ENCODE data around the gene ZDHHC20. TPM values are rescaled to one million over a fixed set of nuclear protein-coding genes. Genes with fewer than 3 reads are reported as not detected.

ZDHHC20 gene
- total RNA-seq, 4 donors from 2014 or later, result 14.6 to 29.2 (median 23.1) TPM

- Histone ChIP-seq H3K4me3 (no peak overlapping the region), H3K27me3 (no peaks in the 10 kb centered on the region), H3K36me3 (no peaks in the 10 kb centered on the region), H3K9me3 (no peaks in the 10 kb centered on the region), H3K4me1 (no peaks in the 10 kb centered on the region), H3K27ac (no peak overlapping the region)
- DNase-seq (no peak), ATAC-seq (no peak)
- in situ Hi-C loops (cut with MboI; ENCODE audit: low sequenced_read_pairs in 4 of 4), result no loop called here
- intact Hi-C loops (cut with DNase I; ENCODE audit: low total_unique reads), result no loop called here
- no peak for TF ChIP-seq POLR2A (IDR thresholded peaks at IDR 0.05)
- no peak for TF ChIP-seq CTCF (IDR thresholded peaks at IDR 0.05 in 4 of 5, conservative IDR thresholded peaks at IDR 0.05 in 1 of 5)
Observed at GRCh38 chr13:21362741-21363140, 96.4 kb downstream of the ZDHHC20 start.

- H3K27me3 ChIP-seq, result no peaks in the 10 kb centered on the region
- in situ Hi-C loops (cut with MboI; ENCODE audit: low sequenced_read_pairs in 4 of 4) (no loop called here), intact Hi-C loops (cut with DNase I; ENCODE audit: low total_unique reads) (no loop called here)
- DNase-seq, result no peak
- no peak overlapping the region for H3K27ac ChIP-seq
- TF ChIP-seq CTCF (IDR thresholded peaks at IDR 0.05 in 4 of 5, conservative IDR thresholded peaks at IDR 0.05 in 1 of 5), result no peak
- no peak for TF ChIP-seq POLR2A (IDR thresholded peaks at IDR 0.05)
- no peak for ATAC-seq
- H3K4me1 ChIP-seq, result no peaks in the 10 kb centered on the region
- no peaks in the 10 kb centered on the region for H3K9me3 ChIP-seq
- no peak overlapping the region for H3K4me3 ChIP-seq
- no peaks in the 10 kb centered on the region for H3K36me3 ChIP-seq
Observed at GRCh38 chr13:21361706-21362105, 97.4 kb downstream of the ZDHHC20 start.

- no peak for DNase-seq
- H3K27me3 ChIP-seq, result no peaks in the 10 kb centered on the region
- no peaks in the 10 kb centered on the region for H3K36me3 ChIP-seq
- in situ Hi-C loops (cut with MboI; ENCODE audit: low sequenced_read_pairs in 4 of 4) (no loop called here), intact Hi-C loops (cut with DNase I; ENCODE audit: low total_unique reads) (no loop called here)
- TF ChIP-seq POLR2A (IDR thresholded peaks at IDR 0.05), result no peak
- no peak for TF ChIP-seq CTCF (IDR thresholded peaks at IDR 0.05 in 4 of 5, conservative IDR thresholded peaks at IDR 0.05 in 1 of 5)
- ATAC-seq, result no peak
- H3K27ac ChIP-seq, result no peak overlapping the region
- H3K4me1 ChIP-seq, result no peaks in the 10 kb centered on the region
- no peaks in the 10 kb centered on the region for H3K9me3 ChIP-seq
- no peak overlapping the region for H3K4me3 ChIP-seq
Observed at GRCh38 chr13:21361123-21361522, 98.0 kb downstream of the ZDHHC20 start.

GRCh38 chr13:21360463-21360862 lies 98.6 kb downstream of the ZDHHC20 start:
- intact Hi-C loops (cut with DNase I; ENCODE audit: low total_unique reads) (no loop called here), in situ Hi-C loops (cut with MboI; ENCODE audit: low sequenced_read_pairs in 4 of 4) (no loop called here)
- no peaks in the 10 kb centered on the region for H3K9me3 ChIP-seq
- no peaks in the 10 kb centered on the region for H3K36me3 ChIP-seq
- no peak overlapping the region for H3K4me3 ChIP-seq
- no peak for ATAC-seq
- no peak for TF ChIP-seq POLR2A (IDR thresholded peaks at IDR 0.05)
- H3K27ac ChIP-seq, result no peak overlapping the region
- no peak for DNase-seq
- no peaks in the 10 kb centered on the region for H3K4me1 ChIP-seq
- H3K27me3 ChIP-seq, result no peaks in the 10 kb centered on the region

DNA sequence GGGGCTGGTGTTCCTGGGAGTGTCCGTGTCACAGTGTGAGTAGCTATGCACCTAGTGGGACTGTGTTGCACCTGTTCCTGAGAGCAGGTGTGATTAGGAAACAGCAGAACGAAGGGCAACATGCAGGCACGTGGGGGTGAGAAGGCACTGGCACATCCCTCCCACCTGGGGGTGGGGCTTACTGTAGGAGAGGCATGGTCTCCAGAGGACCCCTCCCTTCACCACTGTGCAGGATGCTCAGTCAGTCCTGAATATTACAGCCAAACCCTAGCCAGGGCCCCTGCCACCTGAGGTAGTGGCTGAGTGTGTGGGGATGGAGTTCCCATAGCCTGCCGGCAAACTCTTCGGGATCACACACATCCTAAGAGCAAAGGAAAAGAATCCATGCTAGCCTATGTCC lies 99.2 kb downstream of the ZDHHC20 start:
- no peaks in the 10 kb centered on the region for H3K27me3 ChIP-seq
- no peaks in the 10 kb centered on the region for H3K4me1 ChIP-seq
- H3K4me3 ChIP-seq, result no peak overlapping the region
- TF ChIP-seq POLR2A (IDR thresholded peaks at IDR 0.05), result no peak
- no peak for TF ChIP-seq CTCF (IDR thresholded peaks at IDR 0.05 in 4 of 5, conservative IDR thresholded peaks at IDR 0.05 in 1 of 5)
- DNase-seq (no peak), ATAC-seq (no peak)
- no peaks in the 10 kb centered on the region for H3K36me3 ChIP-seq
- in situ Hi-C loops (cut with MboI; ENCODE audit: low sequenced_read_pairs in 4 of 4) (no loop called here), intact Hi-C loops (cut with DNase I; ENCODE audit: low total_unique reads) (no loop called here)
- H3K9me3 ChIP-seq, result no peaks in the 10 kb centered on the region
- no peak overlapping the region for H3K27ac ChIP-seq
